Thyroid gland (tissue), 4 donors: ENCODE data around the gene LRRC37A3.
"Not testable (repeated sequence)": the region's sequence is repeated elsewhere in the genome, so short reads cannot be mapped to it uniquely, and the experiment has no call there.

Source experiments
- POLR2A ChIP-seq, 2 donors: fragments of 450-650 bp; IDR thresholded peaks; one replicate each; pipeline ENCODE4 v1.6.1; 2017; ENCODE audit warnings: antibody characterized with exemption in 2 of 2, mild to moderate bottlenecking in 2 of 2, moderate library complexity in 1 of 2
- TF ChIP-seq, protein P1 (sequence below), 6 experiments: fragments of 200-600 bp in 3 of 6; fragments of 450-650 bp in 3 of 6; sonication (generic) in 3 of 6; IDR thresholded peaks; one replicate each; pipeline ENCODE4 v1.5.1; 2016 to 2019; ENCODE audit warnings: antibody characterized with exemption in 6 of 6, mild to moderate bottlenecking in 2 of 6, inconsistent platforms in 1 of 6, moderate library complexity in 1 of 6

DNA sequence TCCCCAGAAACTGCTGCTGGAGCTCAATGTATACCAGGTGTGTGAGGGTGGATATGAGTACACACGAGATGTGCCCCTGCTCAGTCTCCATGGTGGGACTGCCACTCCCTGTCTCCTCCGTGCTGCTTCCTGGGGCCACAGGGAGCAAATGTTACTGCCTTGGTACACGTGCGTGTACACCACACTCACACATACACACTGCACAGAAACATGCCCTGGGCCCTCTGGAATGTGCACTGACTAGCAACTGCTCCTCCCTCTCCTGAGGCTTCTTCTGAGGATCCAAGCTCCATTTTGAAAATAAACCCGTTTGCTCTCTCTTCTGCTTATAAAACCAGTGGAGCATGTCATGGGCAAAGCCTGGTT lies 103.5 kb downstream of the LRRC37A3 start:
- TF ChIP-seq, protein P1, sequence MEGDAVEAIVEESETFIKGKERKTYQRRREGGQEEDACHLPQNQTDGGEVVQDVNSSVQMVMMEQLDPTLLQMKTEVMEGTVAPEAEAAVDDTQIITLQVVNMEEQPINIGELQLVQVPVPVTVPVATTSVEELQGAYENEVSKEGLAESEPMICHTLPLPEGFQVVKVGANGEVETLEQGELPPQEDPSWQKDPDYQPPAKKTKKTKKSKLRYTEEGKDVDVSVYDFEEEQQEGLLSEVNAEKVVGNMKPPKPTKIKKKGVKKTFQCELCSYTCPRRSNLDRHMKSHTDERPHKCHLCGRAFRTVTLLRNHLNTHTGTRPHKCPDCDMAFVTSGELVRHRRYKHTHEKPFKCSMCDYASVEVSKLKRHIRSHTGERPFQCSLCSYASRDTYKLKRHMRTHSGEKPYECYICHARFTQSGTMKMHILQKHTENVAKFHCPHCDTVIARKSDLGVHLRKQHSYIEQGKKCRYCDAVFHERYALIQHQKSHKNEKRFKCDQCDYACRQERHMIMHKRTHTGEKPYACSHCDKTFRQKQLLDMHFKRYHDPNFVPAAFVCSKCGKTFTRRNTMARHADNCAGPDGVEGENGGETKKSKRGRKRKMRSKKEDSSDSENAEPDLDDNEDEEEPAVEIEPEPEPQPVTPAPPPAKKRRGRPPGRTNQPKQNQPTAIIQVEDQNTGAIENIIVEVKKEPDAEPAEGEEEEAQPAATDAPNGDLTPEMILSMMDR (IDR thresholded peaks at IDR 0.05): not testable (repeated sequence)
- TF ChIP-seq POLR2A (IDR thresholded peaks at IDR 0.05): not testable (repeated sequence)
